ENCODE results near the gene CD63. TPM values are rescaled to one million over a fixed set of nuclear protein-coding genes. Genes with fewer than 3 reads are reported as not detected.

Gene CD63
- total RNA-seq, 1 experiment from 2014 or later, result 897 TPM

GRCh38 chr12:55742719-55743405 lies 14.1 kb upstream of the CD63 start, which contains the start of gene GDF11:
Gene GDF11, plus strand, starts transcription at chr12:55743122. Its CDS starts 195 bp downstream, at chr12:55743317.
- peak; percentile 87 for DNase-seq (ENCODE audit: low spot score)
- in situ Hi-C loops (cut with HindIII; ENCODE audit: low sequenced_read_pairs), result no loop called here

- in situ Hi-C loops (cut with HindIII; ENCODE audit: low sequenced_read_pairs), result no loop called here
- no peak for DNase-seq (ENCODE audit: low spot score)
Measured at GRCh38 chr12:55741931-55742680, 13.3 kb upstream of the CD63 start.

GRCh38 chr12:55739025-55739378 lies 10.2 kb upstream of the CD63 start:
- in situ Hi-C loops (cut with HindIII; ENCODE audit: low sequenced_read_pairs), result no loop called here
- DNase-seq (ENCODE audit: low spot score), result no peak

GRCh38 chr12:55738123-55739024 lies 9.6 kb upstream of the CD63 start:
- in situ Hi-C loops (cut with HindIII; ENCODE audit: low sequenced_read_pairs), result no loop called here
- DNase-seq (ENCODE audit: low spot score), result peak; percentile 94

- no peak for DNase-seq (ENCODE audit: low spot score)
- in situ Hi-C loops (cut with HindIII; ENCODE audit: low sequenced_read_pairs), result no loop called here
Measured at GRCh38 chr12:55737581-55738122, 8.8 kb upstream of the CD63 start.

- in situ Hi-C loops (cut with HindIII; ENCODE audit: low sequenced_read_pairs), result no loop called here
- DNase-seq (ENCODE audit: low spot score), result peak; percentile 63
Measured at GRCh38 chr12:55736780-55737580, 8.2 kb upstream of the CD63 start.

- DNase-seq (ENCODE audit: low spot score), result no peak
- in situ Hi-C loops (cut with HindIII; ENCODE audit: low sequenced_read_pairs), result no loop called here
Measured at GRCh38 chr12:55736076-55736475, 7.3 kb upstream of the CD63 start.

- in situ Hi-C loops (cut with HindIII; ENCODE audit: low sequenced_read_pairs), result no loop called here
- DNase-seq (ENCODE audit: low spot score), result no peak
Measured at GRCh38 chr12:55734595-55734994, 5.8 kb upstream of the CD63 start.

GRCh38 chr12:55733858-55734257 lies 5.0 kb upstream of the CD63 start:
- no peak for DNase-seq (ENCODE audit: low spot score)
- in situ Hi-C loops (cut with HindIII; ENCODE audit: low sequenced_read_pairs), result no loop called here

- no peak for DNase-seq (ENCODE audit: low spot score)
- in situ Hi-C loops (cut with HindIII; ENCODE audit: low sequenced_read_pairs), result no loop called here
Measured at GRCh38 chr12:55733021-55733555, 4.3 kb upstream of the CD63 start.

- DNase-seq (ENCODE audit: low spot score), result no peak
- in situ Hi-C loops (cut with HindIII; ENCODE audit: low sequenced_read_pairs), result no loop called here
Measured at GRCh38 chr12:55732288-55732687, 3.5 kb upstream of the CD63 start.

- DNase-seq (ENCODE audit: low spot score), result peak; percentile 76
- in situ Hi-C loops (cut with HindIII; ENCODE audit: low sequenced_read_pairs), result no loop called here
Measured at GRCh38 chr12:55729819-55730818, 1.3 kb upstream of the CD63 start.

GRCh38 chr12:55728186-55728938 lies 447 bp downstream of the CD63 start:
- in situ Hi-C loops (cut with HindIII; ENCODE audit: low sequenced_read_pairs), result no loop called here
- peak; percentile 28 for DNase-seq (ENCODE audit: low spot score)

- in situ Hi-C loops (cut with HindIII; ENCODE audit: low sequenced_read_pairs), result no loop called here
- DNase-seq (ENCODE audit: low spot score), result peak; percentile 33
Measured at GRCh38 chr12:55727643-55728185, 1.1 kb downstream of the CD63 start.

GRCh38 chr12:55726971-55727370 lies 1.8 kb downstream of the CD63 start:
- in situ Hi-C loops (cut with HindIII; ENCODE audit: low sequenced_read_pairs), result no loop called here
- DNase-seq (ENCODE audit: low spot score), result no peak

GRCh38 chr12:55725556-55725955 lies 3.3 kb downstream of the CD63 start:
- in situ Hi-C loops (cut with HindIII; ENCODE audit: low sequenced_read_pairs), result no loop called here
- DNase-seq (ENCODE audit: low spot score), result no peak
